Measurements from ENCODE around the gene NEMP1. TPM values are rescaled to one million over a fixed set of nuclear protein-coding genes. Genes with fewer than 3 reads are reported as not detected.
A peak's percentile ranks its signal among the peaks of the same experiment; 100 is the strongest.
"Not testable (repeated sequence)": the region's sequence is repeated elsewhere in the genome, so short reads cannot be mapped to it uniquely, and the experiment has no call there.

The NEMP1 gene
- total RNA-seq, 2 experiments from 2014 or later, result 7.2 to 9.9 TPM

GRCh38 chr12:57019983-57020719 is 58.4 kb downstream of the NEMP1 start:
- intact Hi-C loops (cut with DNase I, micrococcal nuclease), result no loop called here
- ATAC-seq (ENCODE audit: poor library complexity), result peak; percentile 44
- CTCF ChIA-PET, result interaction anchor here (0.6 kb wide), 1 partner anchor 344 kb away, joined by 3 read pairs; no protein-coding TSS in a partner anchor

DNA sequence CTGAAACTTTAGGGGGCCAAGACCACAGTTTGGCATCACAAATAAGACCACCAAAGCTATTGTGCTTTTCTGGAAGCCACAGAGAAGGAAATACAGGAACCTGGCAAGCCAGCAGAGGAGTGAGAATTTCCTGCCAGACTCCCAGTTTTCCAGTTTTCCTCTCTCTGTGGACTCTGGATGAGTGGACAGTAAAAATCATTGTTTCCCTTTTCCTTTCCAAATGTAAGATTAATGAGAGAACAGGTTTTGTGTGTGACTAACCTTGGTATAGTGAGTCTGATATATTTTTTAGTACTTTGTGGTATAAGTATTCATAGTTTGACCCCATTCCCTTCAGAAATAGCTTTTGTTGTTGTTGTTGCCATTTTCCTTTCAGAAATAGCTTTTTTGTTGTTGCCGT is 59.7 kb downstream of the NEMP1 start:
- H3K9me3 Mint-ChIP-seq, result no peaks in the 10 kb centered on the region
- ATAC-seq (ENCODE audit: poor library complexity), result no peak
- intact Hi-C loops (cut with DNase I, micrococcal nuclease), result no loop called here

More at GRCh38 chr12:57019983-57020719, 58.4 kb downstream of the NEMP1 start:
- TF ChIP-seq, protein P1, sequence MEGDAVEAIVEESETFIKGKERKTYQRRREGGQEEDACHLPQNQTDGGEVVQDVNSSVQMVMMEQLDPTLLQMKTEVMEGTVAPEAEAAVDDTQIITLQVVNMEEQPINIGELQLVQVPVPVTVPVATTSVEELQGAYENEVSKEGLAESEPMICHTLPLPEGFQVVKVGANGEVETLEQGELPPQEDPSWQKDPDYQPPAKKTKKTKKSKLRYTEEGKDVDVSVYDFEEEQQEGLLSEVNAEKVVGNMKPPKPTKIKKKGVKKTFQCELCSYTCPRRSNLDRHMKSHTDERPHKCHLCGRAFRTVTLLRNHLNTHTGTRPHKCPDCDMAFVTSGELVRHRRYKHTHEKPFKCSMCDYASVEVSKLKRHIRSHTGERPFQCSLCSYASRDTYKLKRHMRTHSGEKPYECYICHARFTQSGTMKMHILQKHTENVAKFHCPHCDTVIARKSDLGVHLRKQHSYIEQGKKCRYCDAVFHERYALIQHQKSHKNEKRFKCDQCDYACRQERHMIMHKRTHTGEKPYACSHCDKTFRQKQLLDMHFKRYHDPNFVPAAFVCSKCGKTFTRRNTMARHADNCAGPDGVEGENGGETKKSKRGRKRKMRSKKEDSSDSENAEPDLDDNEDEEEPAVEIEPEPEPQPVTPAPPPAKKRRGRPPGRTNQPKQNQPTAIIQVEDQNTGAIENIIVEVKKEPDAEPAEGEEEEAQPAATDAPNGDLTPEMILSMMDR (IDR thresholded peaks at IDR 0.05), result no peak
- no peaks in the 10 kb centered on the region for H3K36me3 ChIP-seq (ENCODE audit: insufficient read depth, low read length)
- H3K27me3 Mint-ChIP-seq, result no peaks in the 10 kb centered on the region
- peaks cover 14% of the 10 kb centered on the region for H3K4me1 ChIP-seq (ENCODE audit: insufficient read depth, low read length)
- H3K9me3 Mint-ChIP-seq, result no peaks in the 10 kb centered on the region
- H3K9me3 ChIP-seq (ENCODE audit: control insufficient read depth in 1 of 2, insufficient read depth in 1 of 2, low read length in 2 of 2), result no peaks in the 10 kb centered on the region
- H3K27ac Mint-ChIP-seq, result peak overlapping the region; percentile 80
- peak overlapping the region in 1 of 2 donors; percentile 33 for H3K27ac ChIP-seq (ENCODE audit: low read depth in 1 of 2, low read length in 2 of 2)
- H3K36me3 Mint-ChIP-seq (ENCODE audit: low read depth), result no peaks in the 10 kb centered on the region
- DNase-seq, result no peak
- H3K27me3 ChIP-seq (ENCODE audit: control insufficient read depth in 1 of 2, insufficient read depth in 2 of 2, low read length in 2 of 2), result no peaks in the 10 kb centered on the region
- H3K4me1 Mint-ChIP-seq (ENCODE audit: low read depth), result peaks cover 47% of the 10 kb centered on the region
- POLR2A ChIA-PET, result interaction anchor here (0.8 to 2.4 kb wide), 4 partner anchors 11 to 92 kb away, joined by 3 to 14 read pairs (median 4); partner anchors contain the start of gene STAT6
- peak overlapping the region; percentile 42 for H3K4me3 Mint-ChIP-seq
- H3K4me3 ChIP-seq (ENCODE audit: low read length), result no peak overlapping the region

DNA sequence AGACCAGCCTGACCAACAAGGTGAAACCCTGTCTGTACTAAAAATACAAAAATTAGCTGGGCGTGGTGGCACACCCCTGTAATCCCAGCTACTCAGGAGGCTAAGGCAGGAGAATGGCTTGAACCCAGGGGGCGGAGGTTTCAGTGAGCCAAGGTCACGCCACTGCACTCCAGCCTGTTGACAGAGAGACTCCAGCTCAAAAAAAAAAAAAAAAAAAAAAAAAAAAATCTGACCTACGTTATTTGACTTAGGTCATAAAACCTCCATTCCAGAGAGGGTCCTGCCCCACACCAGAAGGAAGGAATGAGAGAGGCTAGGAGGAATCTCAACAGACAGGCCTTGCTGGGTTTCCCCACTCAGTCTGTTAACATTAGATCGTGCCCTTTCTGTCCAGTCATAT is 60.2 kb downstream of the NEMP1 start:
- intact Hi-C loops (cut with DNase I, micrococcal nuclease); H3K27me3 ChIP-seq (ENCODE audit: control insufficient read depth in 1 of 2, insufficient read depth in 2 of 2, low read length in 2 of 2); H3K36me3 Mint-ChIP-seq (ENCODE audit: low read depth); H3K27ac Mint-ChIP-seq; H3K36me3 ChIP-seq (ENCODE audit: insufficient read depth, low read length); H3K9me3 Mint-ChIP-seq; DNase-seq; H3K4me3 ChIP-seq (ENCODE audit: low read length); H3K9me3 ChIP-seq (ENCODE audit: control insufficient read depth in 1 of 2, insufficient read depth in 1 of 2, low read length in 2 of 2); H3K27ac ChIP-seq (ENCODE audit: low read depth in 1 of 2, low read length in 2 of 2); ATAC-seq (ENCODE audit: poor library complexity); H3K4me3 Mint-ChIP-seq; H3K27me3 Mint-ChIP-seq: not testable (repeated sequence)
- ChIA-PET CTCF (interaction anchor here (0.6 to 1.0 kb wide), 3 partner anchors 17 to 184 kb away, joined by 3 to 4 read pairs (median 3); no protein-coding TSS in a partner anchor), POLR2A (interaction anchor here (0.9 to 2.4 kb wide), 2 partner anchors 9 to 93 kb away, joined by 4 to 14 read pairs; partner anchors contain the start of gene STAT6)
- H3K4me1 ChIP-seq (ENCODE audit: insufficient read depth, low read length), result peaks cover 14% of the 10 kb centered on the region
- H3K4me1 Mint-ChIP-seq (ENCODE audit: low read depth), result peaks cover 43% of the 10 kb centered on the region

More for the DNA sequence above, 59.7 kb downstream of the NEMP1 start:
- Mint-ChIP-seq H3K27me3 (no peaks in the 10 kb centered on the region), H3K4me1 (ENCODE audit: low read depth) (peaks cover 46% of the 10 kb centered on the region), H3K36me3 (ENCODE audit: low read depth) (no peaks in the 10 kb centered on the region), H3K27ac (peak overlapping the region; percentile 80), H3K4me3 (no peak overlapping the region)
- Histone ChIP-seq H3K4me3 (ENCODE audit: low read length) (no peak overlapping the region), H3K9me3 (ENCODE audit: control insufficient read depth in 1 of 2, insufficient read depth in 1 of 2, low read length in 2 of 2) (no peaks in the 10 kb centered on the region), H3K27me3 (ENCODE audit: control insufficient read depth in 1 of 2, insufficient read depth in 2 of 2, low read length in 2 of 2) (no peaks in the 10 kb centered on the region), H3K4me1 (ENCODE audit: insufficient read depth, low read length) (peaks cover 14% of the 10 kb centered on the region), H3K27ac (ENCODE audit: low read depth in 1 of 2, low read length in 2 of 2) (no peak overlapping the region), H3K36me3 (ENCODE audit: insufficient read depth, low read length) (no peaks in the 10 kb centered on the region)
- ChIA-PET POLR2A (interaction anchor here (0.9 to 2.4 kb wide), 2 partner anchors 8 to 93 kb away, joined by 4 to 14 read pairs; partner anchors contain the start of gene STAT6), CTCF (interaction anchor here (1.0 kb wide), 1 partner anchor 17 kb away, joined by 3 read pairs; no protein-coding TSS in a partner anchor)
- DNase-seq, result no peak
- TF ChIP-seq, protein P1 (IDR thresholded peaks at IDR 0.05), result no peak
